GM23338 (cell line): ENCODE measurements around the gene C17orf114.

Source experiments
- ATAC-seq: fragments of 200-7000 bp; cut with Tn5 transposase; 3 replicates; pipeline ENCODE4 v1.9.1; 2020
- DNase-seq: peaks from one replicate; pipeline ENCODE4 v3.0.0-alpha.2; 2015; ENCODE audit warnings: low spot score
- H2AFZ ChIP-seq: fragments of 200-600 bp; sonication (generic); 2 replicates; pipeline ENCODE4 v1.8.0; 2016; ENCODE audit warnings: antibody characterized with exemption, mild to moderate bottlenecking, moderate library complexity
- H3F3A ChIP-seq: fragments of 200-600 bp; sonication (generic); replicated peaks from 2 replicates; pipeline ENCODE4 v1.8.0; 2017; ENCODE audit warnings: antibody characterized with exemption, mixed run types, low read depth
- H3K27ac ChIP-seq: fragments of 200-600 bp; sonication (generic); 2 replicates; pipeline ENCODE4 v1.6.1; 2016; ENCODE audit warnings: low read depth
- H3K27me3 ChIP-seq: fragments of 200-600 bp; sonication (generic); 2 replicates; pipeline ENCODE4 v1.8.0; 2016; ENCODE audit warnings: mild to moderate bottlenecking, mixed run types, moderate library complexity; ENCODE audit not compliant: insufficient read depth
- H3K36me3 ChIP-seq: fragments of 200-600 bp; sonication (generic); 2 replicates; pipeline ENCODE4 v1.8.0; 2016; ENCODE audit warnings: mild to moderate bottlenecking; ENCODE audit not compliant: insufficient read depth
- H3K4me1 ChIP-seq: fragments of 200-600 bp; sonication (generic); 2 replicates; pipeline ENCODE4 v1.8.0; 2016; ENCODE audit warnings: mild to moderate bottlenecking, moderate library complexity; ENCODE audit not compliant: insufficient read depth
- H3K4me2 ChIP-seq: fragments of 200-600 bp; sonication (generic); 2 replicates; pipeline ENCODE4 v1.7.1; 2017; ENCODE audit warnings: mixed run types
- H3K4me3 ChIP-seq: fragments of 200-600 bp; sonication (generic); 2 replicates; pipeline ENCODE4 v1.6.1; 2016; ENCODE audit warnings: mixed run types
- H3K79me2 ChIP-seq: fragments of 200-600 bp; sonication (generic); replicated peaks from 2 replicates; pipeline ENCODE4 v1.8.0; 2017; ENCODE audit warnings: mild to moderate bottlenecking; ENCODE audit not compliant: insufficient read depth
- H3K9me2 ChIP-seq: fragments of 200-600 bp; sonication (generic); 2 replicates; pipeline ENCODE4 v1.8.0; 2017; ENCODE audit not compliant: insufficient read depth
- H4K20me1 ChIP-seq: fragments of 200-600 bp; sonication (generic); replicated peaks from 2 replicates; pipeline ENCODE4 v1.8.0; 2017; ENCODE audit warnings: mild to moderate bottlenecking; ENCODE audit not compliant: insufficient read depth
- H3K27ac Mint-ChIP-seq: 2 replicates; pipeline ENCODE4 v1.8.0; 2020; ENCODE audit warnings: inconsistent platforms, mild to moderate bottlenecking, moderate library complexity, mixed read lengths
- H3K27me3 Mint-ChIP-seq: 3 replicates; pipeline ENCODE4 v1.8.0; 2022; ENCODE audit warnings: low read depth, mild to moderate bottlenecking, moderate library complexity, mixed read lengths, inconsistent platforms; ENCODE audit not compliant: insufficient read depth, poor library complexity
- H3K36me3 Mint-ChIP-seq: 3 replicates; pipeline ENCODE4 v1.8.0; 2021; ENCODE audit warnings: low read depth, mild to moderate bottlenecking, inconsistent platforms, moderate library complexity, mixed read lengths
- H3K4me1 Mint-ChIP-seq: 3 replicates; pipeline ENCODE4 v1.8.0; 2020; ENCODE audit warnings: mild to moderate bottlenecking, inconsistent platforms, mixed read lengths
- H3K4me3 Mint-ChIP-seq: 3 replicates; pipeline ENCODE4 v1.8.0; 2021; ENCODE audit warnings: moderate library complexity, mild to moderate bottlenecking, inconsistent platforms, mixed read lengths
- H3K9me3 Mint-ChIP-seq: 3 replicates; pipeline ENCODE4 v1.8.0; 2020; ENCODE audit warnings: moderate library complexity, mild to moderate bottlenecking, inconsistent platforms, mixed read lengths
- ETS1 ChIP-seq: IDR thresholded peaks from 2 replicates; pipeline ENCODE4 v1.6.1; 2016; ENCODE audit warnings: antibody characterized with exemption
- EZH2phosphoT487 ChIP-seq: fragments of 200-600 bp; sonication (generic); IDR thresholded peaks from one replicate; pipeline ENCODE4 v1.8.1; 2018; ENCODE audit warnings: antibody characterized with exemption; ENCODE audit not compliant: unreplicated experiment
- JUNB ChIP-seq: IDR thresholded peaks from one replicate; pipeline ENCODE4 v1.6.1; 2016; ENCODE audit warnings: antibody characterized with exemption; ENCODE audit not compliant: unreplicated experiment
- NANOG ChIP-seq: IDR thresholded peaks from 2 replicates; pipeline ENCODE4 v1.6.1; 2016; ENCODE audit warnings: antibody characterized with exemption, borderline replicate concordance
- STAT1 ChIP-seq: IDR thresholded peaks from one replicate; pipeline ENCODE4 v1.6.1; 2016; ENCODE audit warnings: antibody characterized with exemption; ENCODE audit not compliant: unreplicated experiment
- ZNF331 ChIP-seq: fragments of 250-450 bp; sonication (Bioruptor Pico); IDR thresholded peaks from 2 replicates; pipeline ENCODE4 v1.5.0; 2020; ENCODE audit warnings: low read depth, mild to moderate bottlenecking, moderate library complexity
- ZNF462 ChIP-seq: fragments of 250-450 bp; sonication (Bioruptor Pico); IDR thresholded peaks from 2 replicates; pipeline ENCODE4 v1.5.0; 2020; ENCODE audit warnings: mild to moderate bottlenecking, moderate library complexity

Gene C17orf114

GRCh38 chr17:4822835-4823234 is 20.7 kb upstream of the C17orf114 start:
- DNase-seq = no peak
- Mint-ChIP-seq H3K4me1 (no peaks in the 10 kb centered on the region), H3K27me3 (peaks cover 3% of the 10 kb centered on the region), H3K27ac (no peak overlapping the region), H3K9me3 (no peaks in the 10 kb centered on the region; the same call in 2 of the 3 replicates), H3K36me3 (peaks cover 17% of the 10 kb centered on the region; the same call in 2 of the 3 replicates), H3K4me3 (no peak overlapping the region; the same call in 2 of the 3 replicates)
- ATAC-seq = no peak
- Histone ChIP-seq H3K79me2 (no peaks in the 10 kb centered on the region), H4K20me1 (no peaks in the 10 kb centered on the region; the same call in 1 of the 2 replicates), H3K4me1 (no peaks in the 10 kb centered on the region), H3K27me3 (no peaks in the 10 kb centered on the region), H3K27ac (no peak overlapping the region), H3K9me2 (no peaks in the 10 kb centered on the region), H3K4me2 (no peak overlapping the region), H3K36me3 (0 out of 2 replicates have a peak, but pooled peaks cover 7% of the 10 kb centered on the region), H3F3A (no peaks in the 10 kb centered on the region), H2AFZ (no peak overlapping the region), H3K4me3 (no peak overlapping the region)
- TF ChIP-seq ZNF331 (CRISPR knock-in tag) (no peak), JUNB (no peak), NANOG (no peak), ZNF462 (CRISPR knock-in tag) (no peak), ETS1 (no peak)

- H3K4me1 Mint-ChIP-seq = no peaks in the 10 kb centered on the region
- no peaks in the 10 kb centered on the region; the same call in 1 of the 2 replicates for H4K20me1 ChIP-seq
- H3K9me3 Mint-ChIP-seq = peaks cover 2% of the 10 kb centered on the region; the same call in 2 of the 3 replicates
- H3K4me2 ChIP-seq = no peak overlapping the region
- H3K4me1 ChIP-seq = no peaks in the 10 kb centered on the region
- H3K79me2 ChIP-seq = no peaks in the 10 kb centered on the region
- H3K27ac ChIP-seq = no peak overlapping the region
- peaks cover 35% of the 10 kb centered on the region for H3K36me3 Mint-ChIP-seq
- no peak overlapping the region for H3K27ac Mint-ChIP-seq
- H3K9me2 ChIP-seq = no peaks in the 10 kb centered on the region
- H3K4me3 Mint-ChIP-seq = no peak overlapping the region
- H2AFZ ChIP-seq = no peak overlapping the region
- no peaks in the 10 kb centered on the region for H3K27me3 ChIP-seq
- ATAC-seq = peak; percentile 85
- 0 out of 2 replicates have a peak, but pooled peaks cover 3% of the 10 kb centered on the region for H3F3A ChIP-seq
- H3K27me3 Mint-ChIP-seq = peaks cover 4% of the 10 kb centered on the region
- H3K36me3 ChIP-seq = peaks cover 13% of the 10 kb centered on the region
- no peak for TF ChIP-seq EZH2phosphoT487
- TF ChIP-seq STAT1 = no peak
- DNase-seq = peak; percentile 53
- H3K4me3 ChIP-seq = no peak overlapping the region
Measured at GRCh38 chr17:4818276-4818675, 16.1 kb upstream of the C17orf114 start.
